ENCODE measurements around the gene WNK1. TPM values are rescaled to one million over a fixed set of nuclear protein-coding genes. Genes with fewer than 3 reads are reported as not detected.

WNK1 gene
- total RNA-seq, 2 experiments from 2014 or later: 139 to 140 TPM

DNA sequence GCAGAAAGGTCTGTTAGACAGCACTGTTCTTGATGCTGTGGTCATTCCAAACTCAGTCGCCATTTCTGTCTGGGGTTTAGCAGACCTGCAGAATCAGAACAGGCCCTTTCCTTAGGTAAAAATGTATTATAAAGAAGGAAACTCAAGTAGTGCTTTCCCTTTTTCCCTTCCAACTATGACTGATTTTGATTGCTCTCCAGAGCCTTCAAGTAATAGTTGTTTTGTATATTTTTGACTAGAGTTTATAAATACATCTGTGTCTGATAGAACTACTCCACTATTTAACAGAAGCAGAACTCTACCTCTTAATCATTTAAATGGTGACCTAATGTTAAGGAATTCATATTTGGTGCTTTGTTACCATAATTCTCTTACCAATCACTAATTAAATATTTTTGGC, 74.0 kb downstream of the WNK1 start:
- Mint-ChIP-seq H3K4me3 (no peak overlapping the region), H3K27ac (no peak overlapping the region), H3K4me1 (ENCODE audit: low read depth) (peaks cover 36% of the 10 kb centered on the region), H3K27me3 (no peaks in the 10 kb centered on the region), H3K36me3 (peaks cover 26% of the 10 kb centered on the region), H3K9me3 (peaks cover 7% of the 10 kb centered on the region)
- no peak for DNase-seq
- ChIA-PET POLR2A (no interaction called here), CTCF (interaction anchor here (1.2 kb wide), 1 partner anchor 11 kb away, joined by 3 read pairs; no protein-coding TSS in a partner anchor)
- intact Hi-C loops (cut with micrococcal nuclease): no loop called here

GRCh38 chr12:828726-829395, 76.5 kb downstream of the WNK1 start:
- no peaks in the 10 kb centered on the region for H3K9me3 Mint-ChIP-seq
- intact Hi-C loops (cut with micrococcal nuclease): no loop called here
- no peak for DNase-seq
- H3K4me3 Mint-ChIP-seq: no peak overlapping the region
- peaks cover 28% of the 10 kb centered on the region for H3K4me1 Mint-ChIP-seq (ENCODE audit: low read depth)
- H3K27ac Mint-ChIP-seq: no peak overlapping the region
- ChIA-PET CTCF (interaction anchor here (0.7 kb wide), 1 partner anchor 13 kb away, joined by 3 read pairs; no protein-coding TSS in a partner anchor), POLR2A (no interaction called here)
- peaks cover 26% of the 10 kb centered on the region for H3K36me3 Mint-ChIP-seq
- no peaks in the 10 kb centered on the region for H3K27me3 Mint-ChIP-seq

GRCh38 chr12:830111-830867, 77.9 kb downstream of the WNK1 start:
- H3K27ac Mint-ChIP-seq: no peak overlapping the region
- peaks cover 32% of the 10 kb centered on the region for H3K36me3 Mint-ChIP-seq
- no peaks in the 10 kb centered on the region for H3K9me3 Mint-ChIP-seq
- DNase-seq: no peak
- no peaks in the 10 kb centered on the region for H3K27me3 Mint-ChIP-seq
- intact Hi-C loops (cut with micrococcal nuclease): no loop called here
- CTCF ChIA-PET: interaction anchor here (0.7 kb wide), 1 partner anchor 79 kb away, joined by 3 read pairs; no protein-coding TSS in a partner anchor
- no peak overlapping the region for H3K4me3 Mint-ChIP-seq
- POLR2A ChIA-PET: interaction anchor here (0.6 kb wide), 1 partner anchor 355 kb away, joined by 3 read pairs; no protein-coding TSS in a partner anchor
- H3K4me1 Mint-ChIP-seq (ENCODE audit: low read depth): peaks cover 33% of the 10 kb centered on the region

- DNase-seq: no peak
- Mint-ChIP-seq H3K36me3 (peaks cover 19% of the 10 kb centered on the region), H3K27me3 (no peaks in the 10 kb centered on the region), H3K4me1 (ENCODE audit: low read depth) (peaks cover 33% of the 10 kb centered on the region), H3K4me3 (no peak overlapping the region), H3K27ac (no peak overlapping the region), H3K9me3 (no peaks in the 10 kb centered on the region)
- CTCF ChIA-PET: no interaction called here
- POLR2A ChIA-PET: interaction anchor here (0.6 to 0.9 kb wide), 4 partner anchors 12 to 25 kb away, joined by 3 read pairs; no protein-coding TSS in a partner anchor
- intact Hi-C loops (cut with micrococcal nuclease): no loop called here
These were observed 83.6 kb downstream of the WNK1 start for GRCh38 chr12:835754-836518.

GRCh38 chr12:836952-837351, 84.6 kb downstream of the WNK1 start:
- H3K4me3 Mint-ChIP-seq: no peak overlapping the region
- no peak overlapping the region for H3K27ac Mint-ChIP-seq
- peaks cover 40% of the 10 kb centered on the region for H3K4me1 Mint-ChIP-seq (ENCODE audit: low read depth)
- no peaks in the 10 kb centered on the region for H3K27me3 Mint-ChIP-seq
- POLR2A ChIA-PET: no interaction called here
- peaks cover 16% of the 10 kb centered on the region for H3K36me3 Mint-ChIP-seq
- intact Hi-C loops (cut with micrococcal nuclease): no loop called here
- no peaks in the 10 kb centered on the region for H3K9me3 Mint-ChIP-seq
- DNase-seq: no peak
- CTCF ChIA-PET: no interaction called here

GRCh38 chr12:837548-837947, 85.2 kb downstream of the WNK1 start:
- no peak overlapping the region for H3K4me3 Mint-ChIP-seq
- peaks cover 42% of the 10 kb centered on the region for H3K4me1 Mint-ChIP-seq (ENCODE audit: low read depth)
- H3K27ac Mint-ChIP-seq: no peak overlapping the region
- ChIA-PET POLR2A (no interaction called here), CTCF (no interaction called here)
- H3K9me3 Mint-ChIP-seq: no peaks in the 10 kb centered on the region
- intact Hi-C loops (cut with micrococcal nuclease): no loop called here
- no peak for DNase-seq
- peaks cover 15% of the 10 kb centered on the region for H3K36me3 Mint-ChIP-seq
- no peaks in the 10 kb centered on the region for H3K27me3 Mint-ChIP-seq

- no peak overlapping the region for H3K4me3 Mint-ChIP-seq
- no peak for DNase-seq
- peaks cover 45% of the 10 kb centered on the region for H3K4me1 Mint-ChIP-seq (ENCODE audit: low read depth)
- intact Hi-C loops (cut with micrococcal nuclease): no loop called here
- H3K9me3 Mint-ChIP-seq: no peaks in the 10 kb centered on the region
- no peak overlapping the region for H3K27ac Mint-ChIP-seq
- peaks cover 7% of the 10 kb centered on the region for H3K36me3 Mint-ChIP-seq
- POLR2A ChIA-PET: no interaction called here
- H3K27me3 Mint-ChIP-seq: no peaks in the 10 kb centered on the region
- CTCF ChIA-PET: no interaction called here
These were observed 91.2 kb downstream of the WNK1 start for GRCh38 chr12:843609-844008.

- no peaks in the 10 kb centered on the region for H3K27me3 Mint-ChIP-seq
- intact Hi-C loops (cut with micrococcal nuclease): no loop called here
- DNase-seq: no peak
- peak overlapping the region; percentile 24 for H3K27ac Mint-ChIP-seq
- H3K9me3 Mint-ChIP-seq: peaks cover 4% of the 10 kb centered on the region
- ChIA-PET CTCF (interaction anchor here (2.4 kb wide), 1 partner anchor 31 kb away, joined by 9 read pairs; no protein-coding TSS in a partner anchor), POLR2A (interaction anchor here (0.6 kb wide), 1 partner anchor 8 kb away, joined by 3 read pairs; no protein-coding TSS in a partner anchor)
- H3K4me1 Mint-ChIP-seq (ENCODE audit: low read depth): peaks cover 48% of the 10 kb centered on the region
- H3K4me3 Mint-ChIP-seq: no peak overlapping the region
- peaks cover 9% of the 10 kb centered on the region for H3K36me3 Mint-ChIP-seq
These were observed 94.0 kb downstream of the WNK1 start for GRCh38 chr12:846421-846820.

- ChIA-PET CTCF (interaction anchor here (0.6 to 1.1 kb wide), 7 partner anchors 9 to 269 kb away, joined by 3 to 6 read pairs (median 3); partner anchors contain the start of gene RAD52), POLR2A (interaction anchor here (0.6 kb wide), 1 partner anchor 13 kb away, joined by 3 read pairs; no protein-coding TSS in a partner anchor)
- Mint-ChIP-seq H3K27ac (peak overlapping the region; percentile 68), H3K9me3 (peaks cover 4% of the 10 kb centered on the region), H3K4me1 (ENCODE audit: low read depth) (peaks cover 53% of the 10 kb centered on the region), H3K4me3 (no peak overlapping the region), H3K36me3 (peaks cover 6% of the 10 kb centered on the region), H3K27me3 (no peaks in the 10 kb centered on the region)
- intact Hi-C loops (cut with micrococcal nuclease): loop anchor here (1.0 kb wide), 1 partner anchor 26 kb away; no protein-coding TSS in a partner anchor
- no peak for DNase-seq
These were observed 95.9 kb downstream of the WNK1 start for GRCh38 chr12:848173-848865.

GRCh38 chr12:848882-849527, 96.6 kb downstream of the WNK1 start:
- H3K36me3 Mint-ChIP-seq: peaks cover 6% of the 10 kb centered on the region
- H3K27ac Mint-ChIP-seq: peak overlapping the region; percentile 68
- no peak for DNase-seq
- intact Hi-C loops (cut with micrococcal nuclease): loop anchor here (1.0 kb wide), 1 partner anchor 25 kb away; no protein-coding TSS in a partner anchor
- ChIA-PET POLR2A (interaction anchor here (0.7 kb wide), 1 partner anchor 29 kb away, joined by 3 read pairs; no protein-coding TSS in a partner anchor), CTCF (interaction anchor here (1.0 to 1.1 kb wide), 2 partner anchors 32 to 100 kb away, joined by 4 to 6 read pairs; partner anchors contain the start of gene RAD52)
- peaks cover 51% of the 10 kb centered on the region for H3K4me1 Mint-ChIP-seq (ENCODE audit: low read depth)
- no peak overlapping the region for H3K4me3 Mint-ChIP-seq
- H3K27me3 Mint-ChIP-seq: no peaks in the 10 kb centered on the region
- H3K9me3 Mint-ChIP-seq: peaks cover 4% of the 10 kb centered on the region
